KBM-7 (cell line): ENCODE data around the gene NAALADL2.
"Not testable (repeated sequence)": the region's sequence is repeated elsewhere in the genome, so short reads cannot be mapped to it uniquely, and the experiment has no call there.

Source experiments
- DNase-seq: peaks from one replicate; pipeline ENCODE4 v3.0.0-alpha.2; 2015
- in situ Hi-C: fragments of 300-500 bp; cut with MboI; formaldehyde crosslinking; loops from 2 replicates; pipeline ENCODE4 v1.14.3; 2020; ENCODE audit warnings: low sequenced_read_pairs, low pct_unique_long_range_greater_than_20kb, mixed read lengths

Gene NAALADL2

GRCh38 chr3:175475765-175476164 lies 616.6 kb downstream of the NAALADL2 start:
- no peak for DNase-seq
- in situ Hi-C loops: no loop called here

- in situ Hi-C loops: no loop called here
- DNase-seq: no peak
These were observed 617.4 kb downstream of the NAALADL2 start for GRCh38 chr3:175476489-175476888.

GRCh38 chr3:175477651-175478224 lies 618.6 kb downstream of the NAALADL2 start:
- no peak for DNase-seq
- in situ Hi-C loops: no loop called here

- DNase-seq: no peak
- in situ Hi-C loops: no loop called here
These were observed 619.2 kb downstream of the NAALADL2 start for GRCh38 chr3:175478301-175478700.

- in situ Hi-C loops: no loop called here
- no peak for DNase-seq
These were observed 620.0 kb downstream of the NAALADL2 start for GRCh38 chr3:175479175-175479574.

GRCh38 chr3:175479800-175480199 lies 620.7 kb downstream of the NAALADL2 start:
- no peak for DNase-seq
- in situ Hi-C loops: no loop called here

- in situ Hi-C loops: no loop called here
- DNase-seq: no peak
These were observed 625.5 kb downstream of the NAALADL2 start for GRCh38 chr3:175484666-175485065.

GRCh38 chr3:175485436-175485835 lies 626.3 kb downstream of the NAALADL2 start:
- DNase-seq: no peak

GRCh38 chr3:175486255-175486654 lies 627.1 kb downstream of the NAALADL2 start:
- in situ Hi-C loops: no loop called here
- DNase-seq: no peak

More at GRCh38 chr3:175485436-175485835, 626.3 kb downstream of the NAALADL2 start:
- in situ Hi-C loops: no loop called here

- in situ Hi-C loops: no loop called here
- no peak for DNase-seq
These were observed 630.3 kb downstream of the NAALADL2 start for GRCh38 chr3:175489406-175489805.

- in situ Hi-C loops: no loop called here
- DNase-seq: no peak
These were observed 634.2 kb downstream of the NAALADL2 start for GRCh38 chr3:175493301-175493700.

GRCh38 chr3:175495331-175495730 lies 636.2 kb downstream of the NAALADL2 start:
- DNase-seq: peak; percentile 4
- in situ Hi-C loops: no loop called here

- in situ Hi-C loops: no loop called here
- DNase-seq: no peak
These were observed 643.0 kb downstream of the NAALADL2 start for GRCh38 chr3:175502155-175502554.

GRCh38 chr3:175511219-175511785 lies 652.2 kb downstream of the NAALADL2 start:
- in situ Hi-C loops: no loop called here
- DNase-seq: no peak

- in situ Hi-C loops: no loop called here
- no peak for DNase-seq
These were observed 653.6 kb downstream of the NAALADL2 start for GRCh38 chr3:175512700-175513099.

GRCh38 chr3:175518459-175518858 lies 659.3 kb downstream of the NAALADL2 start:
- in situ Hi-C loops: no loop called here
- DNase-seq: no peak

- in situ Hi-C loops: no loop called here
- no peak for DNase-seq
These were observed 662.3 kb downstream of the NAALADL2 start for GRCh38 chr3:175521406-175521805.

GRCh38 chr3:175526191-175526590 lies 667.1 kb downstream of the NAALADL2 start:
- no peak for DNase-seq
- in situ Hi-C loops: no loop called here

- no peak for DNase-seq
These were observed 667.6 kb downstream of the NAALADL2 start for GRCh38 chr3:175526609-175527280.

GRCh38 chr3:175528693-175529092 lies 669.6 kb downstream of the NAALADL2 start:
- in situ Hi-C loops, DNase-seq: not testable (repeated sequence)

More at GRCh38 chr3:175526609-175527280, 667.6 kb downstream of the NAALADL2 start:
- in situ Hi-C loops: no loop called here

GRCh38 chr3:175535351-175535750 lies 676.2 kb downstream of the NAALADL2 start:
- DNase-seq: no peak
- in situ Hi-C loops: no loop called here
